ENCODE data around the gene ILDR2.

ILDR2 gene

GRCh38 chr1:166868639-166869038 lies 106.7 kb downstream of the ILDR2 start:
- no peak for TF ChIP-seq CTCF (IDR thresholded peaks at IDR 0.05; ENCODE audit: control insufficient read depth, extremely low read depth, insufficient read depth)
- DNase-seq (ENCODE audit: low read depth): no peak
- no peak overlapping the region for H3K4me3 ChIP-seq (ENCODE audit: low read depth, low read length)

GRCh38 chr1:166865926-166866325 lies 109.4 kb downstream of the ILDR2 start:
- no peak for DNase-seq (ENCODE audit: low read depth)
- H3K4me3 ChIP-seq (ENCODE audit: low read depth, low read length): no peak overlapping the region
- no peak for TF ChIP-seq CTCF (IDR thresholded peaks at IDR 0.05; ENCODE audit: control insufficient read depth, extremely low read depth, insufficient read depth)

- no peak overlapping the region for H3K4me3 ChIP-seq (ENCODE audit: low read depth, low read length)
- no peak for DNase-seq (ENCODE audit: low read depth)
- no peak for TF ChIP-seq CTCF (IDR thresholded peaks at IDR 0.05; ENCODE audit: control insufficient read depth, extremely low read depth, insufficient read depth)
Measured at GRCh38 chr1:166859597-166859996, 115.7 kb downstream of the ILDR2 start.

GRCh38 chr1:166858726-166859419 lies 116.5 kb downstream of the ILDR2 start:
- no peak overlapping the region for H3K4me3 ChIP-seq (ENCODE audit: low read depth, low read length)
- no peak for DNase-seq (ENCODE audit: low read depth)
- TF ChIP-seq CTCF (IDR thresholded peaks at IDR 0.05; ENCODE audit: control insufficient read depth, extremely low read depth, insufficient read depth): no peak

All from LNCaP clone FGC (cell line).